Adipocyte (in vitro differentiated cells): ENCODE data around the gene TSC22D1.

Source experiments
- DNase-seq: peaks from one replicate; pipeline ENCODE4 v3.0.0-alpha.2; 2015; ENCODE audit warnings: low read depth
- H3K27me3 ChIP-seq: replicated peaks from 2 replicates; pipeline ENCODE4 v1.7.0; 2013; ENCODE audit warnings: mild to moderate bottlenecking, low read length, moderate library complexity; ENCODE audit not compliant: control insufficient read depth, insufficient read depth
- H3K36me3 ChIP-seq: 2 replicates; pipeline ENCODE4 v1.7.0; 2013; ENCODE audit warnings: low read length, mild to moderate bottlenecking, moderate library complexity; ENCODE audit not compliant: control insufficient read depth, insufficient read depth, severe bottlenecking
- H3K4me1 ChIP-seq: 2 replicates; pipeline ENCODE4 v1.7.0; 2013; ENCODE audit warnings: mild to moderate bottlenecking, low read length, moderate library complexity; ENCODE audit not compliant: control insufficient read depth, insufficient read depth
- H3K4me3 ChIP-seq: 2 replicates; pipeline ENCODE4 v1.7.0; 2013; ENCODE audit warnings: mild to moderate bottlenecking, low read length, moderate library complexity
- H3K9ac ChIP-seq: 2 replicates; pipeline ENCODE4 v1.7.0; 2013; ENCODE audit warnings: mild to moderate bottlenecking, low read length, moderate library complexity
- H3K9me3 ChIP-seq: 2 replicates; pipeline ENCODE4 v1.7.0; 2013; ENCODE audit warnings: mild to moderate bottlenecking, low read length, moderate library complexity; ENCODE audit not compliant: control insufficient read depth

The TSC22D1 gene

GRCh38 chr13:44436589-44437337 is 139.4 kb downstream of the TSC22D1 start:
- H3K4me3 ChIP-seq = peak overlapping the region; percentile 86
- peaks cover 25% of the 10 kb centered on the region for H3K4me1 ChIP-seq
- DNase-seq = peak; percentile 95
- H3K9me3 ChIP-seq = no peaks in the 10 kb centered on the region
- H3K9ac ChIP-seq = peak overlapping the region; percentile 91
- peaks cover 23% of the 10 kb centered on the region for H3K36me3 ChIP-seq
- no peaks in the 10 kb centered on the region for H3K27me3 ChIP-seq

GRCh38 chr13:44435919-44436510 is 140.1 kb downstream of the TSC22D1 start:
- peak; percentile 17 for DNase-seq
- Histone ChIP-seq H3K4me3 (peak overlapping the region; percentile 86), H3K9me3 (no peaks in the 10 kb centered on the region), H3K36me3 (peaks cover 23% of the 10 kb centered on the region), H3K27me3 (no peaks in the 10 kb centered on the region), H3K4me1 (peaks cover 25% of the 10 kb centered on the region), H3K9ac (peak overlapping the region; percentile 91)

- H3K4me3 ChIP-seq = peak overlapping the region; percentile 86
- peak; percentile 98 for DNase-seq
- H3K27me3 ChIP-seq = no peaks in the 10 kb centered on the region
- no peaks in the 10 kb centered on the region for H3K9me3 ChIP-seq
- peak overlapping the region; percentile 91 for H3K9ac ChIP-seq
- H3K36me3 ChIP-seq = peaks cover 23% of the 10 kb centered on the region
- peaks cover 25% of the 10 kb centered on the region for H3K4me1 ChIP-seq
These were observed 140.8 kb downstream of the TSC22D1 start for GRCh38 chr13:44435142-44435918.

DNA sequence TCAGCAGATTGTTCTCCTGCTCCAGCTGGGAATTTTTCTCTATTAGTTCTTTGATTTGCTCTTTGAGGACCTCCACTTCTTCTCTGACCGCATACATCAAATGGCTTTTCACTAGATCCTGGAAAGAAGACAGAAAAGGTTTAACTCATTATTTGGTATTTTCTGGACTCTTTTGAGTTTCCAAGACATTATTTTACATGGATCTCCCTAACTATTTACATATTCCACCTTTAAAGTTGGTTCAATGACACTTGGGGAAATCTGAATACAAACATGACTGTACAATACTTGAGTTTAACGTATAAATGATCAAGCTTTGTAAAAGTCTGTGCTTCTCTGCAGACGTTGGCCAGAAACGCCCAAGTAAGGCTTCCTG is 141.4 kb downstream of the TSC22D1 start:
- peak; percentile 16 for DNase-seq
- Histone ChIP-seq H3K4me1 (peaks cover 25% of the 10 kb centered on the region), H3K9me3 (no peaks in the 10 kb centered on the region), H3K36me3 (peaks cover 23% of the 10 kb centered on the region), H3K9ac (peak overlapping the region; percentile 78), H3K27me3 (no peaks in the 10 kb centered on the region), H3K4me3 (peak overlapping the region; percentile 86)

- DNase-seq = no peak
- peaks cover 25% of the 10 kb centered on the region for H3K4me1 ChIP-seq
- peaks cover 23% of the 10 kb centered on the region for H3K36me3 ChIP-seq
- no peaks in the 10 kb centered on the region for H3K27me3 ChIP-seq
- no peaks in the 10 kb centered on the region for H3K9me3 ChIP-seq
- peak overlapping the region; percentile 78 for H3K9ac ChIP-seq
- peak overlapping the region; percentile 86 for H3K4me3 ChIP-seq
These were observed 142.0 kb downstream of the TSC22D1 start for GRCh38 chr13:44433863-44434765.

DNA sequence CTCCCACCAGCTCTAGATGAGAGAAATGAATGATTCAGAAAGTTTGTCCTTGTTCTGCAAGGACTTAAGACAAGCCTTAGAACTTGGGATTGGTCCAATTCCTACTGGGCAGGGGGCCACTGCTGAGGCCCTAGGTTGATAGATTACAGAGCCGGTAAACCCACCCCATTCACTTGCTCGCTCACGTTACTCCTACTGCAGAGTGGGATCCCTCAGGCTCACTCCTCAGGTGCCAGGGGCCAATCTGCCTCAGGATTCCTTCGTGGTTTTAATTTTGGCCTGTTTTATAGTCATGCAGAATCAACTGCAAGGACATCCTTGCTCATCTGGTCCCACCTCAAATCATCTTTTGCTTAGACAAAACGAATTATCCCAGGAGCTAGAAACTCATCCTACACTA is 143.5 kb downstream of the TSC22D1 start:
- Histone ChIP-seq H3K9ac (no peak overlapping the region), H3K4me1 (peaks cover 23% of the 10 kb centered on the region), H3K9me3 (peaks cover 2% of the 10 kb centered on the region), H3K4me3 (no peak overlapping the region), H3K27me3 (no peaks in the 10 kb centered on the region), H3K36me3 (peaks cover 23% of the 10 kb centered on the region)
- DNase-seq = no peak

- peaks cover 16% of the 10 kb centered on the region for H3K4me1 ChIP-seq
- no peak overlapping the region for H3K9ac ChIP-seq
- no peak overlapping the region for H3K4me3 ChIP-seq
- H3K9me3 ChIP-seq = peaks cover 6% of the 10 kb centered on the region
- H3K36me3 ChIP-seq = peaks cover 23% of the 10 kb centered on the region
- no peak for DNase-seq
- H3K27me3 ChIP-seq = no peaks in the 10 kb centered on the region
These were observed 145.0 kb downstream of the TSC22D1 start for GRCh38 chr13:44431150-44431549.

GRCh38 chr13:44429311-44429710 is 146.8 kb downstream of the TSC22D1 start:
- DNase-seq = no peak
- H3K4me3 ChIP-seq = no peak overlapping the region
- H3K27me3 ChIP-seq = no peaks in the 10 kb centered on the region
- no peak overlapping the region for H3K9ac ChIP-seq
- peaks cover 6% of the 10 kb centered on the region for H3K9me3 ChIP-seq
- H3K36me3 ChIP-seq = peaks cover 19% of the 10 kb centered on the region
- peaks cover 7% of the 10 kb centered on the region for H3K4me1 ChIP-seq

DNA sequence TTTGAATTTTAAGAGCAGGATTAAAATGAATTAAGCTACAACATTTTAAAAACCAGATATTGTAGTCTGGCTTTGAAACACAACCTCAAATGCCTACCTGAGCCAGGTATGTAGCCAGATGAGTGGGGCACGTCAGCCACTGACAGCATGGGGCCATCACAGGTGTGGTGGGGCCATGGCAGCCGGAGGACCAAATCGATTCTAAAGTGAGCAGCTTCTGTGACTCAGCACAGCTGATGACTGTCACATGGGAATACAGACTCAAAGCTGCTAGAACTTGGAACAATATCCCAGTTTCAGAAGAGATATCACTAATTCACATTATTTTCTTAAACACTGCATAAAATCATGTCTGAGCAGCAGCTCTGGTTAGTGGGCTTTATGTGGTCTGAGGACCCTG is 149.7 kb downstream of the TSC22D1 start:
- no peak overlapping the region for H3K9ac ChIP-seq
- no peaks in the 10 kb centered on the region for H3K4me1 ChIP-seq
- peaks cover 6% of the 10 kb centered on the region for H3K9me3 ChIP-seq
- H3K27me3 ChIP-seq = peaks cover 6% of the 10 kb centered on the region
- no peak overlapping the region for H3K4me3 ChIP-seq
- DNase-seq = no peak
- H3K36me3 ChIP-seq = no peaks in the 10 kb centered on the region

DNA sequence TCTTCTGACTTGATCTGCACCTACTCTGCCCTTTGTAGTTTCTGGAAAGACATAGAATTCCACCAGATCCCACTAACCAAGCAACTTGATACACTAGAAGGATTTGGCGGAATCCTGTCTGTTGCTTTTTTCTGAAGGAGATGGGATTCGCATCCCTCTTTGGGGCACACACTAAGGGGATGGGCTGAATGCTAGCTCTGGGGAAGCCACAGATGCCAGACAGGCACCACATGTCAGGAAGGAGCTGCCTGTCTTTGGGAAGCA is 150.4 kb downstream of the TSC22D1 start:
- no peak for DNase-seq
- no peaks in the 10 kb centered on the region for H3K36me3 ChIP-seq
- H3K9me3 ChIP-seq = peaks cover 6% of the 10 kb centered on the region
- no peak overlapping the region for H3K4me3 ChIP-seq
- peaks cover 6% of the 10 kb centered on the region for H3K27me3 ChIP-seq
- no peaks in the 10 kb centered on the region for H3K4me1 ChIP-seq
- H3K9ac ChIP-seq = no peak overlapping the region
